A673 (cell line): ENCODE data around the gene PCED1B.

ENCODE experiments used
- CTCF ChIP-seq: fragments of 300-800, 200-600 bp; sonication (generic); conservative IDR thresholded peaks from 2 replicates; pipeline ENCODE4 v1.5.1; 2017; ENCODE audit warnings: low read depth, mild to moderate bottlenecking, antibody characterized with exemption, low read length, moderate library complexity, mixed read lengths
- EZH2 ChIP-seq: fragments of 200-600 bp; sonication (generic); IDR thresholded peaks from 2 replicates; pipeline ENCODE4 v1.6.1; 2017; ENCODE audit warnings: borderline replicate concordance, low read depth, mild to moderate bottlenecking, mixed read lengths, antibody characterized with exemption, low read length; ENCODE audit not compliant: poor library complexity, severe bottlenecking

GRCh38 chr12:47193066-47193465 is 113.6 kb downstream of the PCED1B start:
- TF ChIP-seq CTCF = no peak
- no peak for TF ChIP-seq EZH2
